ENCODE data around the gene IFTAP. TPM values are rescaled to one million over a fixed set of nuclear protein-coding genes. Genes with fewer than 3 reads are reported as not detected.

IFTAP gene
- total RNA-seq, 3 donors from 2014 or later = 1.7 to 4.7 (median 2.8) TPM

- Mint-ChIP-seq H3K27me3 (ENCODE audit: low read depth) (peaks cover 13% of the 10 kb centered on the region), H3K9me3 (no peaks in the 10 kb centered on the region), H3K4me3 (no peak overlapping the region), H3K36me3 (ENCODE audit: insufficient read depth) (no peaks in the 10 kb centered on the region), H3K4me1 (ENCODE audit: low read depth) (no peaks in the 10 kb centered on the region)
- ATAC-seq (no peak), DNase-seq (no peak)
These were observed 15.1 kb downstream of the IFTAP start for GRCh38 chr11:36609383-36609782.

GRCh38 chr11:36615826-36616225 is 21.5 kb downstream of the IFTAP start:
- ATAC-seq = no peak
- peaks cover 20% of the 10 kb centered on the region for H3K27me3 Mint-ChIP-seq (ENCODE audit: low read depth)
- no peaks in the 10 kb centered on the region for H3K36me3 Mint-ChIP-seq (ENCODE audit: insufficient read depth)

GRCh38 chr11:36617543-36618362 is 23.5 kb downstream of the IFTAP start:
- Mint-ChIP-seq H3K9me3 (no peaks in the 10 kb centered on the region), H3K4me1 (ENCODE audit: low read depth) (peaks cover 5% of the 10 kb centered on the region), H3K27me3 (ENCODE audit: low read depth) (peaks cover 16% of the 10 kb centered on the region), H3K4me3 (no peak overlapping the region), H3K36me3 (ENCODE audit: insufficient read depth) (no peaks in the 10 kb centered on the region)
- no peak for DNase-seq
- ATAC-seq = no peak

More at GRCh38 chr11:36615826-36616225, 21.5 kb downstream of the IFTAP start:
- DNase-seq = no peak
- H3K4me1 Mint-ChIP-seq (ENCODE audit: low read depth) = peaks cover 5% of the 10 kb centered on the region
- no peak overlapping the region for H3K4me3 Mint-ChIP-seq
- H3K9me3 Mint-ChIP-seq = no peaks in the 10 kb centered on the region

GRCh38 chr11:36618363-36619047 is 24.2 kb downstream of the IFTAP start:
- no peak for ATAC-seq
- Mint-ChIP-seq H3K27me3 (ENCODE audit: low read depth) (peaks cover 16% of the 10 kb centered on the region), H3K4me1 (ENCODE audit: low read depth) (peaks cover 5% of the 10 kb centered on the region), H3K4me3 (no peak overlapping the region), H3K36me3 (ENCODE audit: insufficient read depth) (no peaks in the 10 kb centered on the region), H3K9me3 (no peaks in the 10 kb centered on the region)
- DNase-seq = no peak

GRCh38 chr11:36619502-36619901 is 25.2 kb downstream of the IFTAP start:
- no peak for ATAC-seq
- no peak overlapping the region for H3K4me3 Mint-ChIP-seq

GRCh38 chr11:36620246-36620645 is 25.9 kb downstream of the IFTAP start:
- H3K36me3 Mint-ChIP-seq (ENCODE audit: insufficient read depth) = no peaks in the 10 kb centered on the region
- no peak for ATAC-seq
- H3K4me3 Mint-ChIP-seq = no peak overlapping the region
- H3K4me1 Mint-ChIP-seq (ENCODE audit: low read depth) = peaks cover 5% of the 10 kb centered on the region
- DNase-seq = no peak
- peaks cover 20% of the 10 kb centered on the region for H3K27me3 Mint-ChIP-seq (ENCODE audit: low read depth)
- no peaks in the 10 kb centered on the region for H3K9me3 Mint-ChIP-seq

More at GRCh38 chr11:36619502-36619901, 25.2 kb downstream of the IFTAP start:
- Mint-ChIP-seq H3K36me3 (ENCODE audit: insufficient read depth) (no peaks in the 10 kb centered on the region), H3K9me3 (no peaks in the 10 kb centered on the region), H3K27me3 (ENCODE audit: low read depth) (peaks cover 19% of the 10 kb centered on the region), H3K4me1 (ENCODE audit: low read depth) (peaks cover 5% of the 10 kb centered on the region)
- DNase-seq = no peak

GRCh38 chr11:36622431-36623136 is 28.3 kb downstream of the IFTAP start:
- H3K4me1 Mint-ChIP-seq (ENCODE audit: low read depth) = peaks cover 5% of the 10 kb centered on the region
- no peaks in the 10 kb centered on the region for H3K9me3 Mint-ChIP-seq
- no peak for DNase-seq
- H3K27me3 Mint-ChIP-seq (ENCODE audit: low read depth) = peaks cover 20% of the 10 kb centered on the region
- H3K36me3 Mint-ChIP-seq (ENCODE audit: insufficient read depth) = no peaks in the 10 kb centered on the region
- ATAC-seq = no peak
- H3K4me3 Mint-ChIP-seq = no peak overlapping the region

- H3K36me3 Mint-ChIP-seq (ENCODE audit: insufficient read depth) = no peaks in the 10 kb centered on the region
- no peak overlapping the region for H3K4me3 Mint-ChIP-seq
- ATAC-seq = no peak
- DNase-seq = no peak
- peaks cover 5% of the 10 kb centered on the region for H3K4me1 Mint-ChIP-seq (ENCODE audit: low read depth)
- no peaks in the 10 kb centered on the region for H3K9me3 Mint-ChIP-seq
- H3K27me3 Mint-ChIP-seq (ENCODE audit: low read depth) = peaks cover 24% of the 10 kb centered on the region
These were observed 29.2 kb downstream of the IFTAP start for GRCh38 chr11:36623494-36623893.

GRCh38 chr11:36627006-36627405 is 32.7 kb downstream of the IFTAP start:
- no peak for DNase-seq
- no peak overlapping the region for H3K4me3 Mint-ChIP-seq
- no peaks in the 10 kb centered on the region for H3K9me3 Mint-ChIP-seq
- H3K4me1 Mint-ChIP-seq (ENCODE audit: low read depth) = no peaks in the 10 kb centered on the region
- no peaks in the 10 kb centered on the region for H3K36me3 Mint-ChIP-seq (ENCODE audit: insufficient read depth)
- ATAC-seq = no peak
- peaks cover 18% of the 10 kb centered on the region for H3K27me3 Mint-ChIP-seq (ENCODE audit: low read depth)

GRCh38 chr11:36627471-36627870 is 33.2 kb downstream of the IFTAP start:
- Mint-ChIP-seq H3K36me3 (ENCODE audit: insufficient read depth) (no peaks in the 10 kb centered on the region), H3K9me3 (no peaks in the 10 kb centered on the region), H3K4me3 (no peak overlapping the region), H3K4me1 (ENCODE audit: low read depth) (no peaks in the 10 kb centered on the region), H3K27me3 (ENCODE audit: low read depth) (peaks cover 18% of the 10 kb centered on the region)
- no peak for ATAC-seq
- DNase-seq = no peak

- Mint-ChIP-seq H3K9me3 (no peaks in the 10 kb centered on the region), H3K27me3 (ENCODE audit: low read depth) (peaks cover 18% of the 10 kb centered on the region), H3K4me3 (no peak overlapping the region), H3K36me3 (ENCODE audit: insufficient read depth) (no peaks in the 10 kb centered on the region), H3K4me1 (ENCODE audit: low read depth) (no peaks in the 10 kb centered on the region)
- no peak for DNase-seq
- no peak for ATAC-seq
These were observed 33.8 kb downstream of the IFTAP start for GRCh38 chr11:36628141-36628540.

GRCh38 chr11:36628765-36629244 is 34.5 kb downstream of the IFTAP start:
- ATAC-seq = no peak
- Mint-ChIP-seq H3K9me3 (no peaks in the 10 kb centered on the region), H3K36me3 (ENCODE audit: insufficient read depth) (no peaks in the 10 kb centered on the region), H3K4me3 (no peak overlapping the region), H3K4me1 (ENCODE audit: low read depth) (no peaks in the 10 kb centered on the region), H3K27me3 (ENCODE audit: low read depth) (peaks cover 18% of the 10 kb centered on the region)
- no peak for DNase-seq

- Mint-ChIP-seq H3K9me3 (no peaks in the 10 kb centered on the region), H3K4me3 (no peak overlapping the region), H3K27me3 (ENCODE audit: low read depth) (peaks cover 14% of the 10 kb centered on the region), H3K4me1 (ENCODE audit: low read depth) (no peaks in the 10 kb centered on the region), H3K36me3 (ENCODE audit: insufficient read depth) (no peaks in the 10 kb centered on the region)
- ATAC-seq (no peak), DNase-seq (no peak)
These were observed 37.5 kb downstream of the IFTAP start for GRCh38 chr11:36631774-36632173.

GRCh38 chr11:36635066-36635862 is 41.0 kb downstream of the IFTAP start:
- Mint-ChIP-seq H3K4me3 (no peak overlapping the region), H3K4me1 (ENCODE audit: low read depth) (no peaks in the 10 kb centered on the region), H3K36me3 (ENCODE audit: insufficient read depth) (no peaks in the 10 kb centered on the region), H3K9me3 (no peaks in the 10 kb centered on the region), H3K27me3 (ENCODE audit: low read depth) (peaks cover 7% of the 10 kb centered on the region)
- no peak for DNase-seq
- ATAC-seq = no peak

Measured in activated T-cell treated with anti-CD3 and anti-CD28 coated beads, Interleukin-2, amount 50 U/mL, for 4 hours (primary cell).